Subcutaneous abdominal adipose tissue (tissue), 5 donors: ENCODE measurements around the gene PTPRG.

Source experiments
- H3K27ac ChIP-seq: one replicate; pipeline ENCODE4 v1.7.0; 2013; ENCODE audit warnings: low read depth, mild to moderate bottlenecking, inconsistent platforms, low read length, moderate library complexity
- H3K27me3 ChIP-seq, 5 donors: one replicate each; pipeline ENCODE4 v1.7.0; 2013; ENCODE audit warnings: low read length in 5 of 5, inconsistent platforms in 1 of 5; ENCODE audit not compliant: control insufficient read depth in 5 of 5, insufficient read depth in 4 of 5
- H3K36me3 ChIP-seq, 5 donors: one replicate each; pipeline ENCODE4 v1.7.0; 2013; ENCODE audit warnings: low read length in 5 of 5; ENCODE audit not compliant: control insufficient read depth in 5 of 5, insufficient read depth in 5 of 5
- H3K4me1 ChIP-seq, 5 donors: one replicate each; pipeline ENCODE4 v1.7.0; 2013; ENCODE audit warnings: low read length in 5 of 5, mild to moderate bottlenecking in 3 of 5, moderate library complexity in 1 of 5; ENCODE audit not compliant: control insufficient read depth in 5 of 5, insufficient read depth in 5 of 5
- H3K4me3 ChIP-seq, 5 donors: one replicate each; pipeline ENCODE4 v1.7.0; 2013; ENCODE audit warnings: low read length in 5 of 5, low read depth in 1 of 5
- H3K9ac ChIP-seq, 5 donors: one replicate each; pipeline ENCODE4 v1.7.0; 2013; ENCODE audit warnings: low read length in 5 of 5, mild to moderate bottlenecking in 4 of 5, moderate library complexity in 3 of 5
- H3K9me3 ChIP-seq, 5 donors: one replicate each; pipeline ENCODE4 v1.7.0; 2013; ENCODE audit warnings: low read length in 5 of 5; ENCODE audit not compliant: control insufficient read depth in 5 of 5
- donor health status: healthy.
- donor health status: healthy.
- donor health status: healthy.
- donor health status: healthy.
- donor health status: healthy.

Gene PTPRG

DNA sequence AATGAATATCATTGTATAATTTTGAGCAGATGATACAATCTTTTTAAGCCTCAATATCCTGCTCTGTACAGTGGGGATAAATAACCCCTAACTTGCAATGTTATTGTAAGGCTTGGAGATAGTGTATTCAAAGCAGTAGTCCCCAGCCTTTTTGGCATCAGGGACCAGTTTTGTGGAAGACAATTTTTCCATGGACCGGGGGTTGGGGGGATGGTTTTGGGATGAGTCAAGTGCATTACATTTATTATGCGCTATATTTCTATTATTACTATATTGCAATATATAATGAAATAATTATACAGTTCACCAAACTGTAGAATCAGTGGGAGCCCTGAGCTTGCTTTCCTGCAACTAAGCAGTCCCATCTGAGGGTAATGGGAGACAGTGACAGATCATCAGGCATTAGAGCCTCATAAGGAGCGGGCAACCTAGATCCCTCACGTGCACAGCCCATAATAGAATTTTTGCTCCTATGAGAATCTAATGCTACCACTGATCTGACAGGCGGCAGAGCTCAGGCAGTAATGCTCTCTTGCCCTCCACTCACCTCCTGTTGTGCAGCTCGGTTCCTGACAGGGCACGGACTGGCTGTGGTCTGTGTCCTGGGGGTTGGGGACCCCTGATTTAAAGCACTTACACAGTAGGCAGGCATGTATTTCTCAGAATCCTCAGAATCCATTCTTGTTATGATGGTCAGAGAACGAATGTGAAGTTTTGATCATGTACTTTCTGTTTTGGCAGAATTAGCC, 102.2 kb downstream of the PTPRG start:
- Histone ChIP-seq H3K9me3 (peaks cover 0 to 4% (median 0%) of the 10 kb centered on the region in 5 donors), H3K9ac (no peak overlapping the region), H3K27ac (no peak overlapping the region), H3K36me3 (no peaks in the 10 kb centered on the region), H3K4me1 (peaks cover 0 to 17% (median 7%) of the 10 kb centered on the region in 5 donors), H3K4me3 (peak overlapping the region in 1 of 5 donors; percentile 22), H3K27me3 (no peaks in the 10 kb centered on the region)

DNA sequence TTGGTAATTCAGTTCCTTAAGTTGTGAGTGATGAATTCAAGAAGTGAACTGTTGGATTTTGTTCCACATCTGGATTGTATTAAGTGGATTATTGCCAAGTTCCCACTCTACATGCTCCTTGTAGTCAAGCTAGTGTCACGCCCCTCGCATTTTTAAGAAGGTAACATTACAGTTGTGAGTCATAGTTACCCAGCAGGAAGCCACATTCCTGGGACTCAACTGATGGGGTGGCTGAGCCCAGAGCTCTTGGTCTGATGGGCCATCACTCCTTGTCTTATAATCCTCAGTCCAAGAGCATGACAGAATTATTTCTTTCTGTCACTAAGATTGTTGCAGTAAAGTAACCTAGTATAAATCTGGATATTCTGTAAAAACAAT, 102.7 kb downstream of the PTPRG start:
- no peaks in the 10 kb centered on the region for H3K27me3 ChIP-seq
- peak overlapping the region in 1 of 5 donors; percentile 22 for H3K4me3 ChIP-seq
- no peak overlapping the region for H3K9ac ChIP-seq
- no peak overlapping the region for H3K27ac ChIP-seq
- no peaks in the 10 kb centered on the region for H3K36me3 ChIP-seq
- H3K9me3 ChIP-seq, result peaks cover 0 to 4% (median 0%) of the 10 kb centered on the region in 5 donors
- peaks cover 0 to 17% (median 7%) of the 10 kb centered on the region in 5 donors for H3K4me1 ChIP-seq

DNA sequence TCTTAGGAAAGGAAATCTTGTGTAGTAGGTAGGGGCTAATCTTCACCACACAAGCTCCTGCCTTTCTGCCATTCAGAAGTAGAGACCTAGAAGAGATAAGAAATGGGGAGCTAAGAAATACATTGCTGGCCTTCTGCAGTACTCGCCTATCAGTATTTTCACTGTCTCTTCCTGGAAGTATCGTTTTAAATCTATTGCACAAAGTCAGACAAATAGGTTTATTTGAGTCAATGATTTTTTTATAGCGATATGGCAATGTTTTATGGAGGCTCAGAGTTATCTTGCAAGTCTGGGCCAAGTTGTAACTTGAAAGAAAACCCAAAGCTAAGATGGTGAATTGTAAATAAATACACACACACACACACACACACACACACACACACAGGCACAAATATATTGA, 103.8 kb downstream of the PTPRG start:
- Histone ChIP-seq H3K9ac (no peak overlapping the region), H3K36me3 (no peaks in the 10 kb centered on the region), H3K4me1 (peaks cover 0 to 23% (median 8%) of the 10 kb centered on the region in 5 donors), H3K4me3 (no peak overlapping the region), H3K9me3 (peaks cover 0 to 4% (median 0%) of the 10 kb centered on the region in 5 donors), H3K27ac (no peak overlapping the region), H3K27me3 (no peaks in the 10 kb centered on the region)

DNA sequence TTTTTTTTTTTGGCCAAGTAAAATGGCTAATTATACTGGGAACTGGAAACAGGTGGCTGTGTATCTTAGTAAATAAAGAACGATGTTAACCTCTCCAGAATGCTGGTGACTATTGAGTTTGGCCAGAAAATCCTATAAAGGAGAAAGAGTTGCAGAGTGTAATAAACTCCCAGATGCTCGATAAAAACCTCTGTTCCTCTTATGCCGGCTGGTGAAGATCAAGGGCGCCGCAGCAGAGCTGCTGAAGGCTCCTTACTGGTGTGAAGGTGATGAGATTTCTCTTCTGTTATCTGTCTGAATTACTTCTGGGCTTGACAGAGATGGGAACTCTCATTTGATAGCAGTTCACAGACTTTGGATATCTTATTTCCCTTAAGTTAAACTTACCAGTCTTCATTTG, 104.6 kb downstream of the PTPRG start:
- H3K9me3 ChIP-seq, result peaks cover 0 to 4% (median 0%) of the 10 kb centered on the region in 5 donors
- no peaks in the 10 kb centered on the region for H3K27me3 ChIP-seq
- peaks cover 0 to 23% (median 8%) of the 10 kb centered on the region in 5 donors for H3K4me1 ChIP-seq
- H3K27ac ChIP-seq, result no peak overlapping the region
- H3K36me3 ChIP-seq, result no peaks in the 10 kb centered on the region
- H3K4me3 ChIP-seq, result no peak overlapping the region
- no peak overlapping the region for H3K9ac ChIP-seq

DNA sequence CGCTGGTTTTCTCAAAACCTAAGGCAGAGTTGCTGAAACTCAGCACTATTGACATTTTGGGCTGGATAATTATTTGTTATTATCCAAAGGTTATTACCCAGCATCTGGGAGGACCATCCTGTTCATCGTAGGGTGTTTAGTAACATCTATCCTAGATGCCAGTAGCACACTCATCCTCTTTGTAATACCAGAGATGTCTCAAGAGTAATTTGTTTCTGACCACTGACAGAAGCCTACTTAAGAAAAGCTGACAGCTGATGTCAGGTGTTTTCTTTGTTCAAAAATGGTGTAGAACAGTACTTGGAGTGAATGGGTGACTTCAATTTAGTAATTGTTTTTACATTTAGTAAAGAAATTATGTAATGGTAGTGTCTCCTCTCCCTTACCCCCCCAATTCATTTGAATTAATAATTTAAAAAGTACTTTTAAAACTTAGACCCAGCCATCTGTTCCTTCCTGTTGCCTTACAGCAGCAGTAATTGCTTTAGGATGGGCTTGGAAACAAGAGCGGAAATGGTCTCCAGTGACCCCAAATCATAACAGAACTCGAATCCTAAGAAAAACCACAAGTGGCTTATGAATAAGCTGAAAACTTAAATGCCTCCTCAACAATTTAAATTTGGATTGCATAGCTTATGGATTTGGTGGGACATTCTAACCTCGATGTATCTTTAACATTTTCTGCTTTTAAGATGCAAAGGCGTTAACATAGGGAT, 105.4 kb downstream of the PTPRG start:
- H3K4me3 ChIP-seq, result no peak overlapping the region
- no peaks in the 10 kb centered on the region for H3K36me3 ChIP-seq

DNA sequence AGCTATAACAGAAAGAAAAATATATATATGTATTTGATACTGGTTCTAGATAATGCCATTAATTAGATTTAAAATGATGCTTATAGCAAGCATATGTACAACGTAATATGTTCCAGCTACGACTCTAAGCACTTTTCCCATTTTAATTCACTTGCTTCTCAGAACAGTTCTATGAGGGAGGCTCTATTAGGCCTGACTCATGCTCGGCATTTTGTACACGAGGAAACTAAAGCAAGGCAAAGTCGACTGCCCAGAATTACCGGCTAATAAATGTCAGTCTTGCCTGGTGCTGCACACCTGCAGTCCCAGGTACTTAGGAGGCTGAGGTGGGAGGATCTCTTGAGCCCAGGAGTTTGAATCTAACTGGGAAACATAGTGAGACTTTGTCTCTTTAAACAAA, 106.0 kb downstream of the PTPRG start:
- H3K27me3 ChIP-seq, result no peaks in the 10 kb centered on the region
- no peak overlapping the region for H3K27ac ChIP-seq
- no peak overlapping the region for H3K4me3 ChIP-seq
- H3K9me3 ChIP-seq, result no peaks in the 10 kb centered on the region
- H3K36me3 ChIP-seq, result no peaks in the 10 kb centered on the region
- H3K4me1 ChIP-seq, result peaks cover 0 to 23% (median 8%) of the 10 kb centered on the region in 5 donors
- H3K9ac ChIP-seq, result no peak overlapping the region

More for the DNA sequence above, 105.4 kb downstream of the PTPRG start:
- no peak overlapping the region for H3K9ac ChIP-seq
- no peak overlapping the region for H3K27ac ChIP-seq
- no peaks in the 10 kb centered on the region for H3K27me3 ChIP-seq
- H3K4me1 ChIP-seq, result peaks cover 0 to 23% (median 8%) of the 10 kb centered on the region in 5 donors
- H3K9me3 ChIP-seq, result peaks cover 0 to 4% (median 0%) of the 10 kb centered on the region in 5 donors

DNA sequence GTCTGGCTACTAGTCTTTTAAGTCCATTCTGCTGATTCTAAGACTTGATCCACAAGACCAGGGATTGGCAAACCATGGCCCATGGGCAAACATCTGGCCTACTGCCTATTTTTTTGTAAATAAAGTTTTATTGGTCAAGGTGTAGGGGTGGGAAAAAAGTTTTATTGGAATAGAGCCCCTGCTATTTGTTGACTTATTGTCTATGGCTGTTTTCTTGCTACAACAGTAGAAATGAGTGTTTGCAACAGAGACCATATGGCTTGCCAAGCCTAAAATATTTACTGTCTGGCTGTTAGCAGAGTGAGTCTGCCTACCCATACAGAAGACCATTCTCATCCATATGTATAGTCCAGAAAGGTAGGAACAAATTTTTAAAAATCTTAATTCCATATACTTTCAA, 106.4 kb downstream of the PTPRG start:
- Histone ChIP-seq H3K27me3 (no peaks in the 10 kb centered on the region), H3K36me3 (no peaks in the 10 kb centered on the region), H3K4me1 (peaks cover 0 to 23% (median 8%) of the 10 kb centered on the region in 5 donors), H3K27ac (no peak overlapping the region), H3K9ac (no peak overlapping the region), H3K9me3 (no peaks in the 10 kb centered on the region), H3K4me3 (no peak overlapping the region)

DNA sequence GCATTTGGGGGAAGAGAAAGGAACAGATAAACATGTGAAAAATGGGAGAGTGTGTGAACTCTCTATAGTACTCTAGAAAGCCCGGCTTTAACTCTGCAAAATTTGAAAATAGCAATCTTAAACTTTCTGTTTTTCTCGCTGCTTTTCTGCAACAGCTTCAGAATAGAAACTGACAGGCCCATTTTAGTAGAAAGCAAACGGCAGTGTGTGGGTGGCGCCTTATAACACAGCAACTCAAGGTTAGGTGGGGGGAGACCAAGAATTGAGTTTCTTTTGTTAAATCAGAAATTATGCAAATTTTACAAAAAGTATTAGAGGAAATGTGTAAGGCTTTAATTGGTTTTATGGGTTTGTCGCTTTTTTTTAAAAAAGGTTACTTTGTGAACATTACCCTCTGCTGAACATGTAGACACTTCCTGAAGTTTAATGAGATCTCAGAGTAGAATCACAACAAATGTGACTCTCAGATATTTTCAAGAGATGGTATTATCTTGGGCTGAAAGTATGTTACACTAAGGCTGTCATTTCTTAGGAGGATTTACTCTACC, 107.0 kb downstream of the PTPRG start:
- no peaks in the 10 kb centered on the region for H3K36me3 ChIP-seq
- no peaks in the 10 kb centered on the region for H3K9me3 ChIP-seq
- no peak overlapping the region for H3K27ac ChIP-seq
- peaks cover 0 to 23% (median 8%) of the 10 kb centered on the region in 5 donors for H3K4me1 ChIP-seq
- no peaks in the 10 kb centered on the region for H3K27me3 ChIP-seq
- no peak overlapping the region for H3K9ac ChIP-seq
- H3K4me3 ChIP-seq, result no peak overlapping the region

DNA sequence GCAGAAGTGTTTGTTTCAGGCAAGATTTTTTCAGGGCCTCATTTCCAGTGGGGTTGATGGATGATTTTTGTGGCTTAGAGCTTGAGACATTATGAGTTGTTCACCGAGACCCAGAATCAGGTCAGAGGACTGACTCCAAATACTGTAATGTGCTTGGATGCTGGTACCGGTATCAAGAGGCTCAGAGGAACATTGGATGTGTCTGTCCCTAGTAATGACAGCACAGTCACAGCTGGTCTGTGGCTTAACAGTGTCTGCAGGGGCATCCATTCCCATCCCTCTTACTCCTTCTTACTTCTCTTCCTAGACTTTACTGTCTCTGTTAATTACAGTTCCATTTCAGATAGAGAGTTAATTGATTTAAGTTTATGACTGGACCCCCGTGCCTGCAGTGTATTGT, 107.8 kb downstream of the PTPRG start:
- no peak overlapping the region for H3K4me3 ChIP-seq
- no peaks in the 10 kb centered on the region for H3K27me3 ChIP-seq
- no peak overlapping the region for H3K27ac ChIP-seq
- H3K4me1 ChIP-seq, result peaks cover 0 to 20% (median 8%) of the 10 kb centered on the region in 5 donors
- no peak overlapping the region for H3K9ac ChIP-seq
- H3K36me3 ChIP-seq, result no peaks in the 10 kb centered on the region
- H3K9me3 ChIP-seq, result no peaks in the 10 kb centered on the region
